LNCAP (cell line): ENCODE results near the gene LRIT2.

Experiments used
- CTCF ChIP-seq: fragments of 450-650 bp; IDR thresholded peaks from 2 replicates; pipeline ENCODE4 v1.5.1; 2017; ENCODE audit warnings: mild to moderate bottlenecking

LRIT2 gene

GRCh38 chr10:84227810-84228209, 2.5 kb upstream of the LRIT2 start:
- no peak for TF ChIP-seq CTCF

GRCh38 chr10:84226616-84227015, 1.3 kb upstream of the LRIT2 start:
- no peak for TF ChIP-seq CTCF

GRCh38 chr10:84224411-84225028, 824 bp downstream of the LRIT2 start:
- no peak for TF ChIP-seq CTCF

GRCh38 chr10:84221916-84222315, 3.4 kb downstream of the LRIT2 start:
- no peak for TF ChIP-seq CTCF

- TF ChIP-seq CTCF = no peak
Measured at GRCh38 chr10:84217746-84218145, 7.6 kb downstream of the LRIT2 start.

GRCh38 chr10:84216834-84217233, 8.5 kb downstream of the LRIT2 start:
- no peak for TF ChIP-seq CTCF

GRCh38 chr10:84214612-84215235, 10.6 kb downstream of the LRIT2 start:
- peak; percentile 71 for TF ChIP-seq CTCF
